Thyroid gland (tissue), 4 donors: ENCODE data around the gene NPAT. TPM values are rescaled to one million over a fixed set of nuclear protein-coding genes. Genes with fewer than 3 reads are reported as not detected.
"Not testable (repeated sequence)": the region's sequence is repeated elsewhere in the genome, so short reads cannot be mapped to it uniquely, and the experiment has no call there.

Experiments
- DNase-seq, 2 donors: peaks; one replicate each; pipeline ENCODE4 v3.0.0-alpha.2; 2019
- H3K27ac ChIP-seq, 3 donors: fragments of 200-600 bp; sonication (generic); 1 replicate in 2 of 3; 2 replicates in 1 of 3; pipeline ENCODE4 v1.5.1; 2016 to 2019; ENCODE audit warnings: mild to moderate bottlenecking in 1 of 3, moderate library complexity in 1 of 3
- H3K27me3 ChIP-seq: fragments of 200-600 bp; sonication (generic); one replicate; pipeline ENCODE4 v1.5.1; 2019
- H3K36me3 ChIP-seq, 2 donors: fragments of 200-600 bp; sonication (generic); one replicate each; pipeline ENCODE4 v1.5.1; 2016 to 2019
- H3K4me1 ChIP-seq, 2 donors: fragments of 200-600 bp; sonication (generic); one replicate each; pipeline ENCODE4 v1.5.1; 2017 to 2019
- H3K4me3 ChIP-seq, 3 donors: fragments of 200-600 bp; sonication (generic); replicated peaks in 1 of 3; 1 replicate in 2 of 3; 2 replicates in 1 of 3; pipeline ENCODE4 v1.5.1; 2016; ENCODE audit warnings: mild to moderate bottlenecking in 1 of 3
- H3K9me3 ChIP-seq: fragments of 200-600 bp; sonication (generic); one replicate; pipeline ENCODE4 v1.5.1; 2017
- CTCF ChIP-seq, 6 experiments: fragments of 200-600 bp in 3 of 6; fragments of 450-650 bp in 3 of 6; sonication (generic) in 3 of 6; IDR thresholded peaks; one replicate each; pipeline ENCODE4 v1.5.1; 2016 to 2019; ENCODE audit warnings: antibody characterized with exemption in 6 of 6, mild to moderate bottlenecking in 2 of 6, inconsistent platforms in 1 of 6, moderate library complexity in 1 of 6
- POLR2A ChIP-seq, 2 donors: fragments of 450-650 bp; IDR thresholded peaks; one replicate each; pipeline ENCODE4 v1.6.1; 2017; ENCODE audit warnings: antibody characterized with exemption in 2 of 2, mild to moderate bottlenecking in 2 of 2, moderate library complexity in 1 of 2
- WGBS, 2 donors: methylation state at CpG; one replicate each; pipeline ENCODE4 v1.1.5; 2017; 5-methylcytosine and 5-hydroxymethylcytosine counted together
- intact Hi-C: fragments of 100-400 bp; cut with DNase I; formaldehyde crosslinking; loops from one replicate; pipeline ENCODE4 v1.15.1; 2023
- total RNA-seq, 4 donors: library from RNA; depleted of rRNA; stranded (reverse); fragments of >200 nt; gene quantifications; one replicate each; pipeline ENCODE4 v1.2.3, GENCODE V29; 2016

Gene NPAT
- total RNA-seq, 4 donors from 2014 or later, result 20.6 to 48.0 (median 27.4) TPM

GRCh38 chr11:108122166-108122628 lies 100.2 kb downstream of the NPAT start:
- peak in 1 of 2 donors; percentile 25 for DNase-seq
- peaks cover 21 to 33% of the 10 kb centered on the region in 2 donors for H3K4me1 ChIP-seq
- H3K9me3 ChIP-seq, result no peaks in the 10 kb centered on the region
- H3K36me3 ChIP-seq, result no peaks in the 10 kb centered on the region
- 34 to 35% methylated on average over 9 of the region's 9 CpGs for WGBS, 2 donors
- H3K4me3 ChIP-seq, result peak overlapping the region in 2 of 3 donors; percentile 53 to 54
- TF ChIP-seq CTCF (IDR thresholded peaks at IDR 0.05) (no peak), POLR2A (IDR thresholded peaks at IDR 0.05) (no peak)
- no peaks in the 10 kb centered on the region for H3K27me3 ChIP-seq
- peak overlapping the region; percentile 85 to 96 (median 91) for H3K27ac ChIP-seq
- intact Hi-C loops, result loop anchor here (10.0 kb wide), 1 partner anchor 103 kb away; the partner anchor contains the start of genes ATM and NPAT

GRCh38 chr11:108121274-108122155 lies 100.9 kb downstream of the NPAT start, which contains the start of gene ACAT1:
TSS of gene ACAT1 (plus strand) at chr11:108121567. CDS start at chr11:108121607, 40 bp downstream.
- Histone ChIP-seq H3K27ac (peak within 1 kb of the TSS; percentile 85 to 96 (median 91)), H3K27me3 (no peaks in the 10 kb centered on the region), H3K4me3 (peak within 1 kb of the TSS; percentile 48 to 54 (median 53)), H3K36me3 (no peaks in the 10 kb centered on the region), H3K4me1 (peaks cover 21 to 33% of the 10 kb centered on the region in 2 donors), H3K9me3 (no peaks in the 10 kb centered on the region)
- TF ChIP-seq CTCF (IDR thresholded peaks at IDR 0.05) (peak in 4 of 6 experiments; percentile 17 to 49 (median 24)), POLR2A (IDR thresholded peaks at IDR 0.05) (peak; percentile 33 to 94)
- peak; percentile 98 to 99 for DNase-seq
- 1% methylated on average over 29 to 43 of the region's 73 CpGs for WGBS, 2 donors
- intact Hi-C loops, result loop anchor here (10.0 kb wide), 1 partner anchor 103 kb away; the partner anchor contains the start of genes ATM and NPAT

- 68 to 71% methylated on average over 7 of the region's 7 CpGs for WGBS, 2 donors
- H3K27ac ChIP-seq, result peak overlapping the region; percentile 85 to 96 (median 91)
- H3K4me3 ChIP-seq, result peak overlapping the region in 2 of 3 donors; percentile 53 to 54
- not testable (repeated sequence) for DNase-seq, H3K27me3 ChIP-seq, H3K36me3 ChIP-seq, H3K9me3 ChIP-seq
- peaks cover 26 to 39% of the 10 kb centered on the region in 2 donors for H3K4me1 ChIP-seq
- intact Hi-C loops, result loop anchor here (10.0 kb wide), 1 partner anchor 104 kb away; the partner anchor contains the start of genes ATM and NPAT
Measured at GRCh38 chr11:108120936-108121273, 101.5 kb downstream of the NPAT start.

GRCh38 chr11:108117746-108118371 lies 104.6 kb downstream of the NPAT start:
- intact Hi-C loops, result no loop called here
- DNase-seq, result no peak
- H3K27ac ChIP-seq, result no peak overlapping the region
- H3K36me3 ChIP-seq, result no peaks in the 10 kb centered on the region
- TF ChIP-seq CTCF (IDR thresholded peaks at IDR 0.05) (peak; percentile 38 to 72 (median 52)), POLR2A (IDR thresholded peaks at IDR 0.05) (no peak)
- peaks cover 19 to 31% of the 10 kb centered on the region in 2 donors for H3K4me1 ChIP-seq
- H3K9me3 ChIP-seq, result no peaks in the 10 kb centered on the region
- H3K4me3 ChIP-seq, result no peak overlapping the region
- no peaks in the 10 kb centered on the region for H3K27me3 ChIP-seq

GRCh38 chr11:108115500-108116140 lies 106.8 kb downstream of the NPAT start:
- Histone ChIP-seq H3K27ac (peak overlapping the region; percentile 79 to 90 (median 87)), H3K4me1 (peaks cover 10 to 18% of the 10 kb centered on the region in 2 donors), H3K27me3 (no peaks in the 10 kb centered on the region), H3K9me3 (no peaks in the 10 kb centered on the region), H3K4me3 (no peak overlapping the region), H3K36me3 (no peaks in the 10 kb centered on the region)
- WGBS, 2 donors, result 17 to 19% methylated on average over 5 of the region's 5 CpGs
- intact Hi-C loops, result no loop called here
- TF ChIP-seq POLR2A (IDR thresholded peaks at IDR 0.05) (peak in 1 of 2 donors; percentile 33), CTCF (IDR thresholded peaks at IDR 0.05) (no peak)
- DNase-seq, result peak; percentile 91 to 94
